SH-SY5Y (cell line): ENCODE data around the gene FHL5.

ENCODE experiments used
- GATA2 ChIP-seq: IDR thresholded peaks from 2 replicates; pipeline ENCODE4 v1.6.1; 2011; ENCODE audit warnings: mild to moderate bottlenecking, low read depth, low read length
- GATA3 ChIP-seq: IDR thresholded peaks from 2 replicates; pipeline ENCODE4 v1.6.1; 2011; ENCODE audit warnings: low read depth, mild to moderate bottlenecking, low read length, moderate library complexity

FHL5 gene

GRCh38 chr6:96649926-96650325 is 87.0 kb downstream of the FHL5 start:
- TF ChIP-seq GATA2 (no peak), GATA3 (no peak)

GRCh38 chr6:96651816-96652215 is 88.9 kb downstream of the FHL5 start:
- TF ChIP-seq GATA2 (no peak), GATA3 (no peak)

DNA sequence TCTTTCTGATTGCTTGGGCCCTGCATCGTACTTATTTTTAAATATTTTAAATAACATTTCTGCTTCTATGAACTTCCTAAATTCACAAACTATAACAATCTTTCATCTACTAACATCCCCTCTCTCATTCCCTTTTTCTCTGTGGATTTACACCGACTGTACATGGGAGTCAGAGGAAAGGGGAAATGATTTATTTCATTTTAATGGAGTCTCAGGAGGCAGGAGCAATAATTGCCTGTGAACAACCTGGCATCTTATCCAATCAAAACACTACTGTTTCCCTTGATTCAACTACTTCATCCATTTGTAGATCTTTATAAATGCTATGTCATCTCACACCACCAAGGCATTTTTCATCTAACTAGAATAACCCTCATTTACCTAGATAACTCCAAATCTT is 89.6 kb downstream of the FHL5 start:
- no peak for TF ChIP-seq GATA2
- no peak for TF ChIP-seq GATA3

- TF ChIP-seq GATA2: no peak
- TF ChIP-seq GATA3: no peak
Observed at GRCh38 chr6:96653181-96653580, 90.3 kb downstream of the FHL5 start.

GRCh38 chr6:96656567-96656966 is 93.6 kb downstream of the FHL5 start:
- TF ChIP-seq GATA2 (no peak), GATA3 (no peak)

GRCh38 chr6:96657344-96657743 is 94.4 kb downstream of the FHL5 start:
- no peak for TF ChIP-seq GATA2
- no peak for TF ChIP-seq GATA3

GRCh38 chr6:96659084-96659845 is 96.3 kb downstream of the FHL5 start:
- TF ChIP-seq GATA3 (no peak), GATA2 (no peak)
